ENCODE measurements around the gene LINC00305. TPM values are rescaled to one million over a fixed set of nuclear protein-coding genes. Genes with fewer than 3 reads are reported as not detected.

LINC00305 gene
- total RNA-seq, 1 donor from 2014 or later = not detected

GRCh38 chr18:64116571-64117175, 32.2 kb downstream of the LINC00305 start:
- no peak for DNase-seq (ENCODE audit: low spot score)

GRCh38 chr18:64115881-64116280, 33.0 kb downstream of the LINC00305 start:
- DNase-seq (ENCODE audit: low spot score) = no peak

- DNase-seq (ENCODE audit: low spot score) = no peak
Observed at GRCh38 chr18:64111950-64112349, 36.9 kb downstream of the LINC00305 start.

GRCh38 chr18:64110692-64111480, 38.0 kb downstream of the LINC00305 start:
- no peak for DNase-seq (ENCODE audit: low spot score)

- DNase-seq (ENCODE audit: low spot score) = no peak
Observed at GRCh38 chr18:64103986-64104385, 44.9 kb downstream of the LINC00305 start.

- no peak for DNase-seq (ENCODE audit: low spot score)
Observed at GRCh38 chr18:64100116-64100922, 48.6 kb downstream of the LINC00305 start.

- no peak for DNase-seq (ENCODE audit: low spot score)
Observed at GRCh38 chr18:64099244-64099643, 49.6 kb downstream of the LINC00305 start.

GRCh38 chr18:64097497-64097896, 51.4 kb downstream of the LINC00305 start:
- DNase-seq (ENCODE audit: low spot score) = no peak

- no peak for DNase-seq (ENCODE audit: low spot score)
Observed at GRCh38 chr18:64095056-64095455, 53.8 kb downstream of the LINC00305 start.

GRCh38 chr18:64094210-64094609, 54.7 kb downstream of the LINC00305 start:
- no peak for DNase-seq (ENCODE audit: low spot score)

- DNase-seq (ENCODE audit: low spot score) = no peak
Observed at GRCh38 chr18:64091526-64091925, 57.4 kb downstream of the LINC00305 start.

GRCh38 chr18:64090876-64091275, 58.0 kb downstream of the LINC00305 start:
- DNase-seq (ENCODE audit: low spot score) = no peak

- no peak for DNase-seq (ENCODE audit: low spot score)
Observed at GRCh38 chr18:64083916-64084315, 65.0 kb downstream of the LINC00305 start.

- DNase-seq (ENCODE audit: low spot score) = no peak
Observed at GRCh38 chr18:64082513-64082912, 66.4 kb downstream of the LINC00305 start.

- DNase-seq (ENCODE audit: low spot score) = no peak
Observed at GRCh38 chr18:64082054-64082453, 66.8 kb downstream of the LINC00305 start.

GRCh38 chr18:64073971-64074370, 74.9 kb downstream of the LINC00305 start:
- DNase-seq (ENCODE audit: low spot score) = no peak

- DNase-seq (ENCODE audit: low spot score) = no peak
Observed at GRCh38 chr18:64055019-64055418, 93.9 kb downstream of the LINC00305 start.

GRCh38 chr18:64053246-64053645, 95.6 kb downstream of the LINC00305 start:
- DNase-seq (ENCODE audit: low spot score) = no peak

- no peak for DNase-seq (ENCODE audit: low spot score)
Observed at GRCh38 chr18:64052772-64053171, 96.1 kb downstream of the LINC00305 start.

- no peak for DNase-seq (ENCODE audit: low spot score)
Observed at GRCh38 chr18:64044616-64045015, 104.3 kb downstream of the LINC00305 start.

- no peak for DNase-seq (ENCODE audit: low spot score)
Observed at GRCh38 chr18:64042728-64043358, 106.0 kb downstream of the LINC00305 start.
